Large intestine (tissue), 3 donors: Measurements from ENCODE around the gene ST8SIA5. TPM values are rescaled to one million over a fixed set of nuclear protein-coding genes. Genes with fewer than 3 reads are reported as not detected.

Source experiments
- DNase-seq, 2 donors: peaks; one replicate each; pipeline versions ENCODE4 v3.0.0 to v3.0.0-alpha.2; 2013
- H3K27ac ChIP-seq: one replicate; pipeline ENCODE4 v1.5.1; 2013; ENCODE audit warnings: low read length
- H3K27me3 ChIP-seq: 2 replicates; pipeline ENCODE4 v1.6.1; 2013; ENCODE audit warnings: low read length; ENCODE audit not compliant: control insufficient read depth, insufficient read depth
- H3K36me3 ChIP-seq: 2 replicates; pipeline ENCODE4 v1.6.1; 2013; ENCODE audit warnings: low read length; ENCODE audit not compliant: control insufficient read depth, insufficient read depth
- H3K4me1 ChIP-seq: one replicate; pipeline ENCODE4 v1.6.1; 2013; ENCODE audit warnings: low read length; ENCODE audit not compliant: control insufficient read depth, insufficient read depth
- H3K4me3 ChIP-seq: one replicate; pipeline ENCODE4 v1.5.1; 2013; ENCODE audit warnings: low read length
- H3K9me3 ChIP-seq: one replicate; pipeline ENCODE4 v1.6.1; 2013; ENCODE audit warnings: mild to moderate bottlenecking, low read depth, low read length, moderate library complexity; ENCODE audit not compliant: control insufficient read depth
- WGBS: methylation state at CpG from one replicate; pipeline ENCODE4 v1.1.5; 2013; ENCODE audit warnings: low lambda C conversion rate; ENCODE audit not compliant: insufficient coverage; 5-methylcytosine and 5-hydroxymethylcytosine counted together
- polyA plus RNA-seq: library from polyadenylated mRNA; unstranded; fragments of 120-200 nt; gene quantifications from one replicate; pipeline ENCODE4 v1.2.1, GENCODE V29; 2013

ST8SIA5 gene
- polyA plus RNA-seq, 1 donor: 1.3 TPM

- Histone ChIP-seq H3K4me1 (no peaks in the 10 kb centered on the region), H3K4me3 (no peak overlapping the region), H3K27ac (no peak overlapping the region), H3K27me3 (no peaks in the 10 kb centered on the region), H3K36me3 (no peaks in the 10 kb centered on the region), H3K9me3 (peaks cover 11% of the 10 kb centered on the region)
- no CpG with 5 or more reads among the region's 1 CpG for WGBS
- DNase-seq: no peak
Observed at GRCh38 chr18:46727177-46727576, 29.7 kb downstream of the ST8SIA5 start.

- no peak for DNase-seq
- Histone ChIP-seq H3K4me1 (no peaks in the 10 kb centered on the region), H3K4me3 (no peak overlapping the region), H3K9me3 (peaks cover 6% of the 10 kb centered on the region), H3K36me3 (no peaks in the 10 kb centered on the region), H3K27ac (no peak overlapping the region), H3K27me3 (no peaks in the 10 kb centered on the region)
- WGBS: no CpG with 5 or more reads among the region's 3 CpGs
Observed at GRCh38 chr18:46725310-46725709, 31.5 kb downstream of the ST8SIA5 start.

- Histone ChIP-seq H3K27me3 (no peaks in the 10 kb centered on the region), H3K9me3 (no peaks in the 10 kb centered on the region)
- no peak for DNase-seq
Observed at GRCh38 chr18:46723856-46724415, 32.9 kb downstream of the ST8SIA5 start.

GRCh38 chr18:46722051-46722450 is 34.8 kb downstream of the ST8SIA5 start:
- H3K36me3 ChIP-seq: no peaks in the 10 kb centered on the region
- no peaks in the 10 kb centered on the region for H3K27me3 ChIP-seq
- H3K27ac ChIP-seq: no peak overlapping the region
- no peaks in the 10 kb centered on the region for H3K9me3 ChIP-seq
- no peak overlapping the region for H3K4me3 ChIP-seq
- no peak for DNase-seq
- no CpG with 5 or more reads among the region's 5 CpGs for WGBS
- no peaks in the 10 kb centered on the region for H3K4me1 ChIP-seq

More at GRCh38 chr18:46723856-46724415, 32.9 kb downstream of the ST8SIA5 start:
- H3K27ac ChIP-seq: no peak overlapping the region
- H3K4me1 ChIP-seq: no peaks in the 10 kb centered on the region
- H3K4me3 ChIP-seq: no peak overlapping the region
- H3K36me3 ChIP-seq: no peaks in the 10 kb centered on the region
- no CpG with 5 or more reads among the region's 4 CpGs for WGBS

- Histone ChIP-seq H3K27ac (no peak overlapping the region), H3K27me3 (no peaks in the 10 kb centered on the region), H3K36me3 (no peaks in the 10 kb centered on the region), H3K9me3 (no peaks in the 10 kb centered on the region), H3K4me3 (no peak overlapping the region), H3K4me1 (no peaks in the 10 kb centered on the region)
- WGBS: no CpG with 5 or more reads among the region's 8 CpGs
- no peak for DNase-seq
Observed at GRCh38 chr18:46721331-46721730, 35.5 kb downstream of the ST8SIA5 start.

- DNase-seq: no peak
- H3K27ac ChIP-seq: no peak overlapping the region
- H3K36me3 ChIP-seq: no peaks in the 10 kb centered on the region
- H3K4me3 ChIP-seq: no peak overlapping the region
- no peaks in the 10 kb centered on the region for H3K9me3 ChIP-seq
- no peaks in the 10 kb centered on the region for H3K4me1 ChIP-seq
- H3K27me3 ChIP-seq: no peaks in the 10 kb centered on the region
- WGBS: no CpG with 5 or more reads among the region's 3 CpGs
Observed at GRCh38 chr18:46720521-46720920, 36.3 kb downstream of the ST8SIA5 start.

GRCh38 chr18:46720092-46720491 is 36.8 kb downstream of the ST8SIA5 start:
- H3K27me3 ChIP-seq: no peaks in the 10 kb centered on the region
- no CpG with 5 or more reads among the region's 7 CpGs for WGBS
- DNase-seq: no peak

GRCh38 chr18:46719388-46719787 is 37.5 kb downstream of the ST8SIA5 start:
- no peaks in the 10 kb centered on the region for H3K36me3 ChIP-seq
- H3K27me3 ChIP-seq: peaks cover 2% of the 10 kb centered on the region
- no peaks in the 10 kb centered on the region for H3K9me3 ChIP-seq
- DNase-seq: no peak
- no peak overlapping the region for H3K27ac ChIP-seq
- H3K4me1 ChIP-seq: no peaks in the 10 kb centered on the region
- 72% methylated on average over 5 of the region's 5 CpGs for WGBS
- H3K4me3 ChIP-seq: no peak overlapping the region

More at GRCh38 chr18:46720092-46720491, 36.8 kb downstream of the ST8SIA5 start:
- H3K36me3 ChIP-seq: no peaks in the 10 kb centered on the region
- H3K27ac ChIP-seq: no peak overlapping the region
- no peaks in the 10 kb centered on the region for H3K9me3 ChIP-seq
- no peaks in the 10 kb centered on the region for H3K4me1 ChIP-seq
- no peak overlapping the region for H3K4me3 ChIP-seq

- no peaks in the 10 kb centered on the region for H3K36me3 ChIP-seq
- no peaks in the 10 kb centered on the region for H3K9me3 ChIP-seq
- WGBS: 50% methylated on average over 2 of the region's 10 CpGs
- H3K27ac ChIP-seq: no peak overlapping the region
- peaks cover 2% of the 10 kb centered on the region for H3K27me3 ChIP-seq
- H3K4me3 ChIP-seq: no peak overlapping the region
- no peak for DNase-seq
- no peaks in the 10 kb centered on the region for H3K4me1 ChIP-seq
Observed at GRCh38 chr18:46718501-46719341, 38.1 kb downstream of the ST8SIA5 start.

- no peaks in the 10 kb centered on the region for H3K36me3 ChIP-seq
- H3K4me3 ChIP-seq: no peak overlapping the region
- WGBS: no CpG with 5 or more reads among the region's 2 CpGs
- H3K27me3 ChIP-seq: peaks cover 3% of the 10 kb centered on the region
- H3K4me1 ChIP-seq: no peaks in the 10 kb centered on the region
- DNase-seq: no peak
- no peak overlapping the region for H3K27ac ChIP-seq
- H3K9me3 ChIP-seq: no peaks in the 10 kb centered on the region
Observed at GRCh38 chr18:46716827-46717226, 40.0 kb downstream of the ST8SIA5 start.
